ENCODE data around the gene ADAM12. TPM values are rescaled to one million over a fixed set of nuclear protein-coding genes. Genes with fewer than 3 reads are reported as not detected.

Gene ADAM12
- total RNA-seq, 1 donor from 2014 or later, result 8.0 TPM

GRCh38 chr10:126188679-126189200, 199.5 kb downstream of the ADAM12 start:
- H3K36me3 Mint-ChIP-seq, result no peaks in the 10 kb centered on the region
- no peaks in the 10 kb centered on the region for H3K9me3 Mint-ChIP-seq
- no peak for TF ChIP-seq CTCF (IDR thresholded peaks at IDR 0.05)
- no peak for TF ChIP-seq EZH2 (IDR thresholded peaks at IDR 0.05)
- TF ChIP-seq EZH2phosphoT487 (IDR thresholded peaks at IDR 0.05), result no peak
- no peaks in the 10 kb centered on the region for H3K27me3 ChIP-seq
- DNase-seq (ENCODE audit: low spot score), result no peak
- H3K4me3 ChIP-seq, result no peak overlapping the region
- no peak overlapping the region for H3K27ac Mint-ChIP-seq
- H3F3A ChIP-seq (ENCODE audit: low read depth), result peaks cover 4% of the 10 kb centered on the region
- H3K27me3 Mint-ChIP-seq (ENCODE audit: insufficient read depth, low read depth), result peaks cover 2% of the 10 kb centered on the region
- H3K9me3 ChIP-seq (ENCODE audit: low read depth), result no peaks in the 10 kb centered on the region
- no peaks in the 10 kb centered on the region for H3K4me1 ChIP-seq
- H3K79me2 ChIP-seq (ENCODE audit: low read depth), result no peaks in the 10 kb centered on the region
- H3K4me3 Mint-ChIP-seq, result no peak overlapping the region
- H3K4me1 Mint-ChIP-seq, result peaks cover 10% of the 10 kb centered on the region
- no peaks in the 10 kb centered on the region for H3K36me3 ChIP-seq
- no peak overlapping the region for H3K4me2 ChIP-seq
- H3K9ac ChIP-seq, result no peak overlapping the region
- no peaks in the 10 kb centered on the region for H4K20me1 ChIP-seq (ENCODE audit: low read depth)
- H3K27ac ChIP-seq, result no peak overlapping the region
- no peak overlapping the region for H2AFZ ChIP-seq (replicated peaks)

GRCh38 chr10:126187399-126187798, 200.9 kb downstream of the ADAM12 start:
- H2AFZ ChIP-seq (replicated peaks), result no peak overlapping the region
- no peak overlapping the region for H3K27ac ChIP-seq
- H3K9me3 ChIP-seq (ENCODE audit: low read depth), result no peaks in the 10 kb centered on the region
- no peaks in the 10 kb centered on the region for H4K20me1 ChIP-seq (ENCODE audit: low read depth)
- H3K36me3 Mint-ChIP-seq, result no peaks in the 10 kb centered on the region
- DNase-seq (ENCODE audit: low spot score), result no peak
- peaks cover 4% of the 10 kb centered on the region for H3K27me3 Mint-ChIP-seq (ENCODE audit: insufficient read depth, low read depth)
- no peak overlapping the region for H3K4me2 ChIP-seq
- H3K4me3 ChIP-seq, result no peak overlapping the region
- no peaks in the 10 kb centered on the region for H3K4me1 ChIP-seq
- H3K9ac ChIP-seq, result no peak overlapping the region
- no peak overlapping the region for H3K4me3 Mint-ChIP-seq
- H3F3A ChIP-seq (ENCODE audit: low read depth), result no peaks in the 10 kb centered on the region
- TF ChIP-seq EZH2phosphoT487 (IDR thresholded peaks at IDR 0.05), result no peak
- TF ChIP-seq CTCF (IDR thresholded peaks at IDR 0.05), result no peak
- TF ChIP-seq EZH2 (IDR thresholded peaks at IDR 0.05), result no peak
- no peaks in the 10 kb centered on the region for H3K27me3 ChIP-seq
- H3K9me3 Mint-ChIP-seq, result no peaks in the 10 kb centered on the region
- no peak overlapping the region for H3K27ac Mint-ChIP-seq
- no peaks in the 10 kb centered on the region for H3K79me2 ChIP-seq (ENCODE audit: low read depth)
- H3K4me1 Mint-ChIP-seq, result peaks cover 10% of the 10 kb centered on the region
- H3K36me3 ChIP-seq, result no peaks in the 10 kb centered on the region

GRCh38 chr10:126186766-126187165, 201.5 kb downstream of the ADAM12 start:
- H3K79me2 ChIP-seq (ENCODE audit: low read depth), result no peaks in the 10 kb centered on the region
- no peak overlapping the region for H3K4me3 ChIP-seq
- peaks cover 2% of the 10 kb centered on the region for H3K4me1 ChIP-seq
- H3K9me3 ChIP-seq (ENCODE audit: low read depth), result no peaks in the 10 kb centered on the region
- H3F3A ChIP-seq (ENCODE audit: low read depth), result no peaks in the 10 kb centered on the region
- Mint-ChIP-seq H3K36me3 (no peaks in the 10 kb centered on the region), H3K4me3 (no peak overlapping the region), H3K27ac (no peak overlapping the region), H3K27me3 (ENCODE audit: insufficient read depth, low read depth) (peaks cover 4% of the 10 kb centered on the region), H3K4me1 (peaks cover 10% of the 10 kb centered on the region), H3K9me3 (no peaks in the 10 kb centered on the region)
- TF ChIP-seq EZH2 (IDR thresholded peaks at IDR 0.05) (no peak), CTCF (IDR thresholded peaks at IDR 0.05) (no peak), EZH2phosphoT487 (IDR thresholded peaks at IDR 0.05) (no peak)
- no peaks in the 10 kb centered on the region for H3K36me3 ChIP-seq
- no peak overlapping the region for H3K27ac ChIP-seq
- no peak for DNase-seq (ENCODE audit: low spot score)
- no peak overlapping the region for H3K4me2 ChIP-seq
- H3K27me3 ChIP-seq, result no peaks in the 10 kb centered on the region
- no peaks in the 10 kb centered on the region for H4K20me1 ChIP-seq (ENCODE audit: low read depth)
- no peak overlapping the region for H3K9ac ChIP-seq
- no peak overlapping the region for H2AFZ ChIP-seq (replicated peaks)
